HepG2 (cell line): ENCODE data around the gene NEMF. TPM values are rescaled to one million over a fixed set of nuclear protein-coding genes. Genes with fewer than 3 reads are reported as not detected.

Experiments used
- FOXM1 ChIP-seq: sonication (generic); formaldehyde crosslinking; IDR thresholded peaks from 2 replicates; pipeline ENCODE4 v1.5.0; 2020; ENCODE audit warnings: missing genetic modification reagents
- HOMEZ ChIP-seq: IDR thresholded peaks from 2 replicates; pipeline ENCODE4 v1.6.1; 2016; ENCODE audit warnings: low read depth
- LBX2 ChIP-seq: sonication (generic); formaldehyde crosslinking; IDR thresholded peaks from 2 replicates; pipeline ENCODE4 v1.5.0; 2020; ENCODE audit warnings: missing genetic modification reagents, mild to moderate bottlenecking, borderline replicate concordance
- MXD4 ChIP-seq: IDR thresholded peaks from 2 replicates; pipeline ENCODE4 v1.6.1; 2016; ENCODE audit warnings: mild to moderate bottlenecking, missing biosample characterization, missing genetic modification reagents
- PRDM15 ChIP-seq: sonication (generic); formaldehyde crosslinking; IDR thresholded peaks from 2 replicates; pipeline ENCODE4 v1.4.0; 2020; ENCODE audit warnings: missing genetic modification reagents
- RAD21 ChIP-seq: fragments of 450-650 bp; formaldehyde crosslinking; IDR thresholded peaks from 2 replicates; pipeline ENCODE4 v1.5.0; 2020; ENCODE audit warnings: mild to moderate bottlenecking
- SATB2 ChIP-seq: sonication (generic); formaldehyde crosslinking; IDR thresholded peaks from 2 replicates; pipeline ENCODE4 v1.5.0; 2020; ENCODE audit warnings: missing genetic modification reagents
- SP2 ChIP-seq: sonication (generic); formaldehyde crosslinking; IDR thresholded peaks from 2 replicates; pipeline ENCODE4 v1.5.1; 2020; ENCODE audit warnings: mild to moderate bottlenecking, missing genetic modification reagents
- TBX3 ChIP-seq: fragments of 450-650 bp; IDR thresholded peaks from 2 replicates; pipeline ENCODE4 v1.6.1; 2017; ENCODE audit warnings: antibody characterized with exemption, mild to moderate bottlenecking, inconsistent platforms, borderline replicate concordance
- ZMYM3 ChIP-seq: sonication (generic); formaldehyde crosslinking; IDR thresholded peaks from 2 replicates; pipeline ENCODE4 v1.5.1; 2020; ENCODE audit warnings: mild to moderate bottlenecking, missing genetic modification reagents
- ZNF232 ChIP-seq: sonication (generic); formaldehyde crosslinking; IDR thresholded peaks from 2 replicates; pipeline ENCODE4 v1.4.0; 2020; ENCODE audit warnings: missing genetic modification reagents, borderline replicate concordance
- ZNF251 ChIP-seq: sonication (generic); formaldehyde crosslinking; IDR thresholded peaks from 2 replicates; pipeline ENCODE4 v1.9.0; 2021; ENCODE audit warnings: mild to moderate bottlenecking, missing genetic modification reagents
- ZNF318 ChIP-seq: sonication (generic); formaldehyde crosslinking; IDR thresholded peaks from 2 replicates; pipeline ENCODE4 v1.4.0; 2020; ENCODE audit warnings: mild to moderate bottlenecking, missing genetic modification reagents
- ZNF558 ChIP-seq: sonication (generic); formaldehyde crosslinking; IDR thresholded peaks from 2 replicates; pipeline ENCODE4 v1.9.0; 2022; ENCODE audit warnings: mild to moderate bottlenecking, missing genetic modification reagents, borderline replicate concordance
- ZNF781 ChIP-seq: sonication (generic); formaldehyde crosslinking; IDR thresholded peaks from 2 replicates; pipeline ENCODE4 v1.5.1; 2020; ENCODE audit warnings: borderline replicate concordance, mild to moderate bottlenecking, missing genetic modification reagents; ENCODE audit errors: not compliant biosample characterization
- polyA plus RNA-seq, 8 experiments: library from polyadenylated mRNA; depleted of rRNA in 3 of 8; stranded (reverse) in 7 of 8; unstranded in 1 of 8; fragments of >200 nt; fragmentation: Illumina TruSeq in 4 of 8; extraction: Trizol in 4 of 8; gene quantifications; 2 replicates each; pipeline versions ENCODE4 v1.2.1 to v1.2.3, GENCODE V29; 2011 to 2016; ENCODE audit warnings: low read depth in 4 of 8, missing spikeins in 1 of 8, mixed read lengths in 1 of 8; ENCODE audit not compliant: insufficient read depth in 1 of 8
- total RNA-seq, 5 experiments: library from RNA; depleted of rRNA; stranded (reverse); fragments of >200 nt; fragmentation: Illumina TruSeq; extraction: Trizol; gene quantifications; 2 replicates each; pipeline ENCODE4 v1.2.3, GENCODE V29; 2016; ENCODE audit warnings: low read depth in 1 of 5

The NEMF gene
- total and polyA plus RNA-seq, 2 of the 13 experiments (the other 11 are each of a cell fraction or from before 2014, with no cell fraction given), result 21.3 to 57.9 TPM

- no peak for TF ChIP-seq HOMEZ (CRISPR knock-in tag)
- no peak; the same call in 1 of the 2 replicates for TF ChIP-seq ZNF558 (CRISPR knock-in tag)
- no peak for TF ChIP-seq LBX2
- TF ChIP-seq ZNF318 (CRISPR knock-in tag), result 0 out of 2 replicates have a peak, but pooled peaks have one; percentile 53
- TF ChIP-seq MXD4 (CRISPR knock-in tag), result peak; percentile 41; the same call in 1 of the 2 replicates
- TF ChIP-seq RAD21 (CRISPR knock-in tag), result peak; percentile 57; the same call in 1 of the 2 replicates
- TF ChIP-seq TBX3, result no peak
- no peak for TF ChIP-seq ZNF251 (CRISPR knock-in tag)
- no peak for TF ChIP-seq PRDM15 (CRISPR knock-in tag)
- 0 out of 2 replicates have a peak, but pooled peaks have one; percentile 12 for TF ChIP-seq ZMYM3
- peak; percentile 12; the same call in 1 of the 2 replicates for TF ChIP-seq SP2
- TF ChIP-seq ZNF232 (CRISPR knock-in tag), result no peak
- no peak for TF ChIP-seq FOXM1 (CRISPR knock-in tag)
- peak; percentile 74; the same call in 1 of the 2 replicates for TF ChIP-seq SATB2 (CRISPR knock-in tag)
- TF ChIP-seq ZNF781 (CRISPR knock-in tag), result no peak
Measured at GRCh38 chr14:49892636-49893308, 40.2 kb upstream of the NEMF start, which contains the start of gene ARF6 (continued).
